PC-9 (cell line): ENCODE measurements around the gene FOXP1.

Experiments used
- CTCF ChIP-seq: fragments of 200-600 bp; sonication (generic); conservative IDR thresholded peaks from 2 replicates; pipeline ENCODE4 v1.6.1; 2017; ENCODE audit warnings: mixed run types, antibody characterized with exemption, mild to moderate bottlenecking, moderate library complexity
- EZH2 ChIP-seq: fragments of 200-600 bp; sonication (generic); IDR thresholded peaks from 2 replicates; pipeline ENCODE4 v1.8.0; 2017; ENCODE audit warnings: antibody characterized with exemption, low read depth

- no peak for TF ChIP-seq CTCF
- TF ChIP-seq EZH2: no peak
Observed at GRCh38 chr3:71232175-71232679, 351.3 kb downstream of the FOXP1 start.
